ENCODE results near the gene ITGA7.

ITGA7 gene

GRCh38 chr12:55707841-55708694 lies at the start of gene ITGA7:
ITGA7 (minus strand) TSS chr12:55707904; CDS start chr12:55707682, 222 bp downstream.
- Histone ChIP-seq H3K79me2 (ENCODE audit: insufficient read depth, low read length) (no peaks in the 10 kb centered on the region), H3K9me2 (replicated peaks; ENCODE audit: low read depth, low read length) (no peaks in the 10 kb centered on the region), H3K9ac (ENCODE audit: low read depth, low read length, poor library complexity, severe bottlenecking) (peak within 1 kb of the TSS; percentile 49), H2AFZ (ENCODE audit: low read length) (peak within 1 kb of the TSS; percentile 96), H3K36me3 (ENCODE audit: insufficient read depth, low read length) (no peaks in the 10 kb centered on the region), H3K4me3 (ENCODE audit: low read length, poor library complexity, severe bottlenecking) (peak within 1 kb of the TSS; percentile 75), H4K20me1 (ENCODE audit: insufficient read depth, low read length, poor library complexity, severe bottlenecking) (no peaks in the 10 kb centered on the region), H3K27me3 (ENCODE audit: insufficient read depth, low read length, poor library complexity, severe bottlenecking) (no peaks in the 10 kb centered on the region), H3K4me2 (ENCODE audit: low read depth, low read length, poor library complexity, severe bottlenecking) (peak within 1 kb of the TSS; percentile 93), H3K9me3 (ENCODE audit: insufficient read depth, low read depth, low read length) (no peaks in the 10 kb centered on the region), H3F3A (ENCODE audit: low read depth) (no peaks in the 10 kb centered on the region), H3K4me1 (ENCODE audit: insufficient read depth, low read length, poor library complexity, severe bottlenecking) (peaks cover 14% of the 10 kb centered on the region)
- TF ChIP-seq EZH2phosphoT487 (IDR thresholded peaks at IDR 0.05; ENCODE audit: borderline replicate concordance) (no peak), CTCF (conservative IDR thresholded peaks at IDR 0.05; ENCODE audit: low read length) (no peak)

GRCh38 chr12:55755246-55755645 lies 47.5 kb upstream of the ITGA7 start:
- peaks cover 10% of the 10 kb centered on the region for H4K20me1 ChIP-seq (ENCODE audit: insufficient read depth, low read length, poor library complexity, severe bottlenecking)
- H3K79me2 ChIP-seq (ENCODE audit: insufficient read depth, low read length), result peaks cover 4% of the 10 kb centered on the region; the same call in 1 of the 2 replicates
- peaks cover 98% of the 10 kb centered on the region for H3K36me3 ChIP-seq (ENCODE audit: insufficient read depth, low read length)
- H3K4me3 ChIP-seq (ENCODE audit: low read length, poor library complexity, severe bottlenecking), result no peak overlapping the region
- H3K9me3 ChIP-seq (ENCODE audit: insufficient read depth, low read depth, low read length), result peaks cover 5% of the 10 kb centered on the region; the same call in 1 of the 2 replicates
- no peak overlapping the region for H3K9ac ChIP-seq (ENCODE audit: low read depth, low read length, poor library complexity, severe bottlenecking)
- no peak overlapping the region for H2AFZ ChIP-seq (ENCODE audit: low read length)
- no peak overlapping the region for H3K4me2 ChIP-seq (ENCODE audit: low read depth, low read length, poor library complexity, severe bottlenecking)
- peaks cover 2% of the 10 kb centered on the region; the same call in 1 of the 2 replicates for H3F3A ChIP-seq (ENCODE audit: low read depth)
- no peaks in the 10 kb centered on the region for H3K9me2 ChIP-seq (replicated peaks; ENCODE audit: low read depth, low read length)
- no peak for TF ChIP-seq CTCF (conservative IDR thresholded peaks at IDR 0.05; ENCODE audit: low read length)
- TF ChIP-seq EZH2phosphoT487 (IDR thresholded peaks at IDR 0.05; ENCODE audit: borderline replicate concordance), result no peak
- no peaks in the 10 kb centered on the region for H3K27me3 ChIP-seq (ENCODE audit: insufficient read depth, low read length, poor library complexity, severe bottlenecking)
- no peaks in the 10 kb centered on the region for H3K4me1 ChIP-seq (ENCODE audit: insufficient read depth, low read length, poor library complexity, severe bottlenecking)

- no peaks in the 10 kb centered on the region for H3K9me2 ChIP-seq (replicated peaks; ENCODE audit: low read depth, low read length)
- peaks cover 56% of the 10 kb centered on the region; the same call in 1 of the 2 replicates for H3K36me3 ChIP-seq (ENCODE audit: insufficient read depth, low read length)
- TF ChIP-seq CTCF (conservative IDR thresholded peaks at IDR 0.05; ENCODE audit: low read length) (no peak), EZH2phosphoT487 (IDR thresholded peaks at IDR 0.05; ENCODE audit: borderline replicate concordance) (no peak)
- H3K9me3 ChIP-seq (ENCODE audit: insufficient read depth, low read depth, low read length), result no peaks in the 10 kb centered on the region
- H3K4me3 ChIP-seq (ENCODE audit: low read length, poor library complexity, severe bottlenecking), result peak overlapping the region; percentile 85
- H3F3A ChIP-seq (ENCODE audit: low read depth), result peaks cover 3% of the 10 kb centered on the region; the same call in 1 of the 2 replicates
- peaks cover 46% of the 10 kb centered on the region for H4K20me1 ChIP-seq (ENCODE audit: insufficient read depth, low read length, poor library complexity, severe bottlenecking)
- peaks cover 55% of the 10 kb centered on the region for H3K79me2 ChIP-seq (ENCODE audit: insufficient read depth, low read length)
- H3K4me2 ChIP-seq (ENCODE audit: low read depth, low read length, poor library complexity, severe bottlenecking), result peak overlapping the region; percentile 94
- H3K4me1 ChIP-seq (ENCODE audit: insufficient read depth, low read length, poor library complexity, severe bottlenecking), result peaks cover 31% of the 10 kb centered on the region
- H3K9ac ChIP-seq (ENCODE audit: low read depth, low read length, poor library complexity, severe bottlenecking), result no peak overlapping the region
- no peaks in the 10 kb centered on the region for H3K27me3 ChIP-seq (ENCODE audit: insufficient read depth, low read length, poor library complexity, severe bottlenecking)
- no peak overlapping the region for H2AFZ ChIP-seq (ENCODE audit: low read length)
Observed at GRCh38 chr12:55748230-55748993, 40.7 kb upstream of the ITGA7 start.
